Measurements from ENCODE around the gene LRP8. TPM values are rescaled to one million over a fixed set of nuclear protein-coding genes. Genes with fewer than 3 reads are reported as not detected.

The LRP8 gene
- total and polyA plus RNA-seq, 5 experiments from 2014 or later: 0.75 to 11.7 (median 1.4) TPM

- POLR2A ChIA-PET: no interaction called here
- Mint-ChIP-seq H3K4me1 (peaks cover 0 to 3% (median 2%) of the 10 kb centered on the region in 4 donors), H3K36me3 (peaks cover 0 to 5% (median 0%) of the 10 kb centered on the region in 3 donors), H3K27me3 (no peaks in the 10 kb centered on the region), H3K27ac (no peak overlapping the region), H3K4me3 (no peak overlapping the region), H3K9me3 (no peaks in the 10 kb centered on the region)
- DNase-seq: no peak
- no peak for ATAC-seq
Observed at GRCh38 chr1:53274541-53275185, 53.2 kb downstream of the LRP8 start.

GRCh38 chr1:53274026-53274425 is 53.8 kb downstream of the LRP8 start:
- Mint-ChIP-seq H3K4me3 (no peak overlapping the region), H3K27me3 (no peaks in the 10 kb centered on the region), H3K9me3 (no peaks in the 10 kb centered on the region), H3K27ac (no peak overlapping the region), H3K4me1 (peaks cover 0 to 3% (median 2%) of the 10 kb centered on the region in 4 donors), H3K36me3 (peaks cover 0 to 5% (median 0%) of the 10 kb centered on the region in 3 donors)
- POLR2A ChIA-PET: no interaction called here
- ATAC-seq: no peak
- DNase-seq: no peak

GRCh38 chr1:53273526-53273925 is 54.3 kb downstream of the LRP8 start:
- DNase-seq: no peak
- H3K9me3 Mint-ChIP-seq: no peaks in the 10 kb centered on the region
- peaks cover 0 to 3% (median 2%) of the 10 kb centered on the region in 4 donors for H3K4me1 Mint-ChIP-seq
- ATAC-seq: no peak
- POLR2A ChIA-PET: no interaction called here
- no peak overlapping the region for H3K4me3 Mint-ChIP-seq
- peaks cover 0 to 6% (median 0%) of the 10 kb centered on the region in 3 donors for H3K36me3 Mint-ChIP-seq
- H3K27ac Mint-ChIP-seq: no peak overlapping the region
- H3K27me3 Mint-ChIP-seq: no peaks in the 10 kb centered on the region

GRCh38 chr1:53272349-53272748 is 55.5 kb downstream of the LRP8 start:
- POLR2A ChIA-PET: no interaction called here
- no peak overlapping the region for H3K4me3 Mint-ChIP-seq
- ATAC-seq (no peak), DNase-seq (no peak)
- H3K27ac Mint-ChIP-seq: no peak overlapping the region
- H3K27me3 Mint-ChIP-seq: no peaks in the 10 kb centered on the region
- no peaks in the 10 kb centered on the region for H3K4me1 Mint-ChIP-seq
- peaks cover 0 to 7% (median 0%) of the 10 kb centered on the region in 3 donors for H3K36me3 Mint-ChIP-seq
- no peaks in the 10 kb centered on the region for H3K9me3 Mint-ChIP-seq

GRCh38 chr1:53271446-53272090 is 56.3 kb downstream of the LRP8 start:
- ATAC-seq: no peak
- H3K4me3 Mint-ChIP-seq: no peak overlapping the region
- DNase-seq: no peak
- H3K9me3 Mint-ChIP-seq: no peaks in the 10 kb centered on the region
- no peaks in the 10 kb centered on the region for H3K27me3 Mint-ChIP-seq
- no peak overlapping the region for H3K27ac Mint-ChIP-seq
- POLR2A ChIA-PET: no interaction called here
- H3K36me3 Mint-ChIP-seq: peaks cover 0 to 7% (median 0%) of the 10 kb centered on the region in 3 donors
- H3K4me1 Mint-ChIP-seq: no peaks in the 10 kb centered on the region

GRCh38 chr1:53270873-53271272 is 57.0 kb downstream of the LRP8 start:
- peaks cover 0 to 13% (median 5%) of the 10 kb centered on the region in 3 donors for H3K36me3 Mint-ChIP-seq
- H3K27me3 Mint-ChIP-seq: no peaks in the 10 kb centered on the region
- H3K4me1 Mint-ChIP-seq: no peaks in the 10 kb centered on the region
- no peak overlapping the region for H3K4me3 Mint-ChIP-seq
- ATAC-seq: no peak
- POLR2A ChIA-PET: no interaction called here
- H3K27ac Mint-ChIP-seq: no peak overlapping the region
- no peak for DNase-seq
- no peaks in the 10 kb centered on the region for H3K9me3 Mint-ChIP-seq

GRCh38 chr1:53270107-53270506 is 57.8 kb downstream of the LRP8 start:
- POLR2A ChIA-PET: no interaction called here
- H3K9me3 Mint-ChIP-seq: no peaks in the 10 kb centered on the region

GRCh38 chr1:53267761-53268160 is 60.1 kb downstream of the LRP8 start:
- H3K27me3 Mint-ChIP-seq: no peaks in the 10 kb centered on the region
- ATAC-seq: no peak

More at GRCh38 chr1:53270107-53270506, 57.8 kb downstream of the LRP8 start:
- no peak overlapping the region for H3K27ac Mint-ChIP-seq
- H3K36me3 Mint-ChIP-seq: peaks cover 0 to 20% (median 5%) of the 10 kb centered on the region in 3 donors
- H3K27me3 Mint-ChIP-seq: no peaks in the 10 kb centered on the region
- H3K4me1 Mint-ChIP-seq: no peaks in the 10 kb centered on the region
- DNase-seq (no peak), ATAC-seq (no peak)
- no peak overlapping the region for H3K4me3 Mint-ChIP-seq

GRCh38 chr1:53266038-53266437 is 61.8 kb downstream of the LRP8 start:
- DNase-seq (no peak), ATAC-seq (no peak)
- Mint-ChIP-seq H3K9me3 (no peaks in the 10 kb centered on the region), H3K4me3 (no peak overlapping the region), H3K27ac (peak overlapping the region in 1 of 10 donors; percentile 22), H3K27me3 (no peaks in the 10 kb centered on the region), H3K36me3 (peaks cover 0 to 34% (median 5%) of the 10 kb centered on the region in 3 donors), H3K4me1 (no peaks in the 10 kb centered on the region)
- POLR2A ChIA-PET: no interaction called here

More at GRCh38 chr1:53267761-53268160, 60.1 kb downstream of the LRP8 start:
- Mint-ChIP-seq H3K4me1 (no peaks in the 10 kb centered on the region), H3K9me3 (no peaks in the 10 kb centered on the region), H3K27ac (no peak overlapping the region), H3K4me3 (no peak overlapping the region), H3K36me3 (peaks cover 0 to 25% (median 5%) of the 10 kb centered on the region in 3 donors)
- DNase-seq: no peak
- POLR2A ChIA-PET: no interaction called here

- Mint-ChIP-seq H3K36me3 (peaks cover 0 to 34% (median 5%) of the 10 kb centered on the region in 3 donors), H3K9me3 (no peaks in the 10 kb centered on the region), H3K27ac (no peak overlapping the region), H3K4me1 (no peaks in the 10 kb centered on the region), H3K4me3 (no peak overlapping the region), H3K27me3 (no peaks in the 10 kb centered on the region)
- DNase-seq: no peak
- POLR2A ChIA-PET: no interaction called here
- no peak for ATAC-seq
Observed at GRCh38 chr1:53265581-53265980, 62.3 kb downstream of the LRP8 start.

GRCh38 chr1:53264048-53264447 is 63.8 kb downstream of the LRP8 start:
- H3K4me1 Mint-ChIP-seq: no peaks in the 10 kb centered on the region
- H3K27ac Mint-ChIP-seq: no peak overlapping the region
- POLR2A ChIA-PET: no interaction called here
- no peaks in the 10 kb centered on the region for H3K27me3 Mint-ChIP-seq
- peaks cover 0 to 41% (median 5%) of the 10 kb centered on the region in 3 donors for H3K36me3 Mint-ChIP-seq
- DNase-seq: no peak
- H3K9me3 Mint-ChIP-seq: no peaks in the 10 kb centered on the region
- ATAC-seq: no peak
- H3K4me3 Mint-ChIP-seq: no peak overlapping the region

- H3K9me3 Mint-ChIP-seq: no peaks in the 10 kb centered on the region
Observed at GRCh38 chr1:53262000-53262399, 65.9 kb downstream of the LRP8 start.

GRCh38 chr1:53260631-53261247 is 67.1 kb downstream of the LRP8 start:
- no peaks in the 10 kb centered on the region for H3K27me3 Mint-ChIP-seq
- POLR2A ChIA-PET: no interaction called here
- H3K4me3 Mint-ChIP-seq: no peak overlapping the region

More at GRCh38 chr1:53262000-53262399, 65.9 kb downstream of the LRP8 start:
- H3K4me3 Mint-ChIP-seq: no peak overlapping the region
- peak in 1 of 10 donors; percentile 6 for DNase-seq
- POLR2A ChIA-PET: no interaction called here
- no peak overlapping the region for H3K27ac Mint-ChIP-seq
- H3K36me3 Mint-ChIP-seq: peaks cover 0 to 42% (median 5%) of the 10 kb centered on the region in 3 donors
- no peaks in the 10 kb centered on the region for H3K27me3 Mint-ChIP-seq
- no peak for ATAC-seq
- H3K4me1 Mint-ChIP-seq: no peaks in the 10 kb centered on the region

More at GRCh38 chr1:53260631-53261247, 67.1 kb downstream of the LRP8 start:
- peaks cover 0 to 36% (median 0%) of the 10 kb centered on the region in 3 donors for H3K36me3 Mint-ChIP-seq
- H3K4me1 Mint-ChIP-seq: no peaks in the 10 kb centered on the region
- no peaks in the 10 kb centered on the region for H3K9me3 Mint-ChIP-seq
- DNase-seq (no peak), ATAC-seq (no peak)
- H3K27ac Mint-ChIP-seq: no peak overlapping the region

All from naive thymus-derived CD8-positive, alpha-beta T cell (primary cell).